ENCODE results near the gene TLE6.

TLE6 gene

GRCh38 chr19:3041761-3042620 lies 64.6 kb downstream of the TLE6 start:
- DNase-seq (peak; percentile 75), ATAC-seq (ENCODE audit: insufficient read depth, low read depth) (peak; percentile 69)
- Histone ChIP-seq H3K27ac (ENCODE audit: low read length) (peak overlapping the region; percentile 79), H2AFZ (ENCODE audit: low read depth, low read length) (peak overlapping the region; percentile 59), H3K9ac (ENCODE audit: low read depth, low read length) (peak overlapping the region; percentile 46), H3K9me3 (ENCODE audit: insufficient read depth, low read length, severe bottlenecking) (no peaks in the 10 kb centered on the region), H3K4me3 (ENCODE audit: low read depth in 1 of 2, low read length in 2 of 2) (peak overlapping the region in 1 of 2 experiments; percentile 42; a peak in 2 of 4 replicates), H3K79me2 (ENCODE audit: insufficient read depth, low read length) (no peaks in the 10 kb centered on the region), H3K4me1 (ENCODE audit: insufficient read depth, low read length) (peaks cover 36% of the 10 kb centered on the region), H3K36me3 (ENCODE audit: insufficient read depth, low read length) (no peaks in the 10 kb centered on the region), H3K4me2 (ENCODE audit: insufficient read depth, low read length) (peak overlapping the region; percentile 56), H3K27me3 (ENCODE audit: insufficient read depth, low read length, poor library complexity) (no peaks in the 10 kb centered on the region), H4K20me1 (ENCODE audit: insufficient read depth, low read length) (no peaks in the 10 kb centered on the region)
- TF ChIP-seq CTCF (IDR thresholded peaks at IDR 0.05; ENCODE audit: borderline replicate concordance, extremely low read depth, low read length, poor library complexity, severe bottlenecking), result no peak
- TF ChIP-seq EZH2 (IDR thresholded peaks at IDR 0.05; ENCODE audit: borderline replicate concordance, low read depth, low read length, severe bottlenecking), result no peak

DNA sequence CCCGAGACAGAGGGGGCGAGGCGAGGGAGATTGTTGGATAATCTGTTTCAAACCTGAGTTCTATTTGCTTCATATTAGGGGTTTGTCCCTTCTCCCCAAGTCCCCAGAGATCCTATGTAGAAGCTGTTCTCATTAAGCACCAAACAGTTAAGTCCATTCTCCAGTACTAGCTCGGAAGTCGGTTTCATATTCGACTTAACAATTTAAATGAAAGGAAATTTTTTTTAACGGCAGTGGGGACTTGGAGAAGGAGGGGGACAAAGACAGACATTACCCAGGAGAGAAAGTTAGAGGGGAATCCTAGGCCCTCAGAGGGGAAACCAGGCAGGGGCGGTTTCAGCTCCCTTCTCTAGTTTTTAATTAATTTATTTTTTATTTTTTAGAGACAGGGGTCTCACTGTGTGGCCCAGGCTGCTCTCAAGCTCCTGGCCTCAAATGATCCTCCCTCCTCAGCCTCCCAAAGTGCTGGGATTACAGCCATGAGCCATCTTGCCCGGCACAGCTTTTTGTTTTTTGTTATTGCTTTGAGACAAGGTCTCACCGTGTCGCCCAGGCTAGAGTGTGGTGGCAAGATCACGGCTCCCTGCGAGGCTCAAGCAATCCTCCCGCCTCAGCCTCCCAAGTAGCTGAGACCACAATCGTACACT lies 65.4 kb downstream of the TLE6 start:
- ATAC-seq (ENCODE audit: insufficient read depth, low read depth), result no peak
- no peaks in the 10 kb centered on the region for H3K79me2 ChIP-seq (ENCODE audit: insufficient read depth, low read length)
- H3K27me3 ChIP-seq (ENCODE audit: insufficient read depth, low read length, poor library complexity), result no peaks in the 10 kb centered on the region
- peak overlapping the region; percentile 59; the same call in 1 of the 2 replicates for H2AFZ ChIP-seq (ENCODE audit: low read depth, low read length)
- no peaks in the 10 kb centered on the region for H4K20me1 ChIP-seq (ENCODE audit: insufficient read depth, low read length)
- peaks cover 42% of the 10 kb centered on the region for H3K4me1 ChIP-seq (ENCODE audit: insufficient read depth, low read length)
- peak overlapping the region; percentile 42 for H3K9ac ChIP-seq (ENCODE audit: low read depth, low read length)
- no peak for DNase-seq
- peak overlapping the region; percentile 56 for H3K4me2 ChIP-seq (ENCODE audit: insufficient read depth, low read length)
- TF ChIP-seq CTCF (IDR thresholded peaks at IDR 0.05; ENCODE audit: borderline replicate concordance, extremely low read depth, low read length, poor library complexity, severe bottlenecking) (no peak), EZH2 (IDR thresholded peaks at IDR 0.05; ENCODE audit: borderline replicate concordance, low read depth, low read length, severe bottlenecking) (no peak)
- no peaks in the 10 kb centered on the region for H3K36me3 ChIP-seq (ENCODE audit: insufficient read depth, low read length)
- peak overlapping the region in 1 of 2 experiments; percentile 42; a peak in 2 of 4 replicates for H3K4me3 ChIP-seq (ENCODE audit: low read depth in 1 of 2, low read length in 2 of 2)
- H3K27ac ChIP-seq (ENCODE audit: low read length), result peak overlapping the region; percentile 79
- no peaks in the 10 kb centered on the region for H3K9me3 ChIP-seq (ENCODE audit: insufficient read depth, low read length, severe bottlenecking)
